ENCODE measurements around the gene MGAT4C.

The MGAT4C gene

GRCh38 chr12:86018361-86018760, 237.8 kb downstream of the MGAT4C start:
- Histone ChIP-seq H3K27ac (no peak overlapping the region), H3K4me1 (ENCODE audit: control insufficient read depth in 1 of 2, insufficient read depth in 1 of 2, low read depth in 1 of 2, low read length in 1 of 2) (no peaks in the 10 kb centered on the region), H3K36me3 (no peaks in the 10 kb centered on the region), H3K4me3 (ENCODE audit: low read depth in 1 of 2, low read length in 1 of 2) (no peak overlapping the region), H3K9me3 (no peaks in the 10 kb centered on the region), H3K27me3 (no peaks in the 10 kb centered on the region)
- TF ChIP-seq CTCF (IDR thresholded peaks at IDR 0.05): no peak

GRCh38 chr12:86015026-86015425, 241.2 kb downstream of the MGAT4C start:
- TF ChIP-seq CTCF (IDR thresholded peaks at IDR 0.05): no peak
- H3K36me3 ChIP-seq: no peaks in the 10 kb centered on the region
- no peak overlapping the region for H3K4me3 ChIP-seq (ENCODE audit: low read depth in 1 of 2, low read length in 1 of 2)
- no peak overlapping the region for H3K27ac ChIP-seq
- no peaks in the 10 kb centered on the region for H3K4me1 ChIP-seq (ENCODE audit: control insufficient read depth in 1 of 2, insufficient read depth in 1 of 2, low read depth in 1 of 2, low read length in 1 of 2)
- H3K9me3 ChIP-seq: no peaks in the 10 kb centered on the region
- H3K27me3 ChIP-seq: no peaks in the 10 kb centered on the region

GRCh38 chr12:86006727-86007126, 249.5 kb downstream of the MGAT4C start:
- TF ChIP-seq CTCF (IDR thresholded peaks at IDR 0.05): no peak
- Histone ChIP-seq H3K36me3 (no peaks in the 10 kb centered on the region), H3K4me1 (ENCODE audit: control insufficient read depth in 1 of 2, insufficient read depth in 1 of 2, low read depth in 1 of 2, low read length in 1 of 2) (no peaks in the 10 kb centered on the region)

GRCh38 chr12:85998074-85998473, 258.1 kb downstream of the MGAT4C start:
- no peak overlapping the region for H3K27ac ChIP-seq
- no peak overlapping the region for H3K4me3 ChIP-seq (ENCODE audit: low read depth in 1 of 2, low read length in 1 of 2)
- H3K4me1 ChIP-seq (ENCODE audit: control insufficient read depth in 1 of 2, insufficient read depth in 1 of 2, low read depth in 1 of 2, low read length in 1 of 2): no peaks in the 10 kb centered on the region
- TF ChIP-seq CTCF (IDR thresholded peaks at IDR 0.05): no peak
- no peaks in the 10 kb centered on the region for H3K27me3 ChIP-seq
- H3K36me3 ChIP-seq: no peaks in the 10 kb centered on the region
- H3K9me3 ChIP-seq: no peaks in the 10 kb centered on the region

More at GRCh38 chr12:86006727-86007126, 249.5 kb downstream of the MGAT4C start:
- Histone ChIP-seq H3K27ac (no peak overlapping the region), H3K27me3 (no peaks in the 10 kb centered on the region), H3K9me3 (no peaks in the 10 kb centered on the region), H3K4me3 (ENCODE audit: low read depth in 1 of 2, low read length in 1 of 2) (no peak overlapping the region)

- H3K27me3 ChIP-seq: no peaks in the 10 kb centered on the region
- no peaks in the 10 kb centered on the region for H3K36me3 ChIP-seq
- TF ChIP-seq CTCF (IDR thresholded peaks at IDR 0.05): no peak
- H3K4me1 ChIP-seq (ENCODE audit: control insufficient read depth in 1 of 2, insufficient read depth in 1 of 2, low read depth in 1 of 2, low read length in 1 of 2): no peaks in the 10 kb centered on the region
- no peak overlapping the region for H3K27ac ChIP-seq
- no peaks in the 10 kb centered on the region for H3K9me3 ChIP-seq
- H3K4me3 ChIP-seq (ENCODE audit: low read depth in 1 of 2, low read length in 1 of 2): no peak overlapping the region
Measured at GRCh38 chr12:85996280-85996679, 259.9 kb downstream of the MGAT4C start.

- H3K4me3 ChIP-seq (ENCODE audit: low read depth in 1 of 2, low read length in 1 of 2): no peak overlapping the region
- H3K27ac ChIP-seq: no peak overlapping the region
- no peaks in the 10 kb centered on the region for H3K36me3 ChIP-seq
- no peaks in the 10 kb centered on the region for H3K27me3 ChIP-seq
- H3K9me3 ChIP-seq: no peaks in the 10 kb centered on the region
- TF ChIP-seq CTCF (IDR thresholded peaks at IDR 0.05): no peak
- no peaks in the 10 kb centered on the region for H3K4me1 ChIP-seq (ENCODE audit: control insufficient read depth in 1 of 2, insufficient read depth in 1 of 2, low read depth in 1 of 2, low read length in 1 of 2)
Measured at GRCh38 chr12:85993746-85994145, 262.4 kb downstream of the MGAT4C start.
